Middle frontal gyrus (tissue), 1 donor: ENCODE results near the gene PEDS1.
"Not testable (repeated sequence)": the region's sequence is repeated elsewhere in the genome, so short reads cannot be mapped to it uniquely, and the experiment has no call there.

Experiments used
- DNase-seq: peaks from one replicate; pipeline ENCODE4 v3.0.0-alpha.2; 2015; ENCODE audit warnings: low spot score; ENCODE audit errors: extremely low spot score

Gene PEDS1

GRCh38 chr20:50136822-50137599 is 16.5 kb downstream of the PEDS1 start:
- DNase-seq: no peak

- not testable (repeated sequence) for DNase-seq
These were observed 18.4 kb downstream of the PEDS1 start for GRCh38 chr20:50135157-50135556.

GRCh38 chr20:50133474-50134217 is 19.9 kb downstream of the PEDS1 start:
- DNase-seq: no peak

- DNase-seq: no peak
These were observed 20.5 kb downstream of the PEDS1 start for GRCh38 chr20:50133041-50133440.

GRCh38 chr20:50130995-50131394 is 22.5 kb downstream of the PEDS1 start:
- DNase-seq: no peak

- DNase-seq: no peak
These were observed 23.2 kb downstream of the PEDS1 start for GRCh38 chr20:50130356-50130723.

GRCh38 chr20:50129662-50130355 is 23.7 kb downstream of the PEDS1 start:
- DNase-seq: no peak

GRCh38 chr20:50128520-50128905 is 25.0 kb downstream of the PEDS1 start:
- DNase-seq: no peak

GRCh38 chr20:50127587-50128519 is 25.7 kb downstream of the PEDS1 start:
- no peak for DNase-seq

- no peak for DNase-seq
These were observed 26.9 kb downstream of the PEDS1 start for GRCh38 chr20:50126662-50127061.

GRCh38 chr20:50125279-50125678 is 28.2 kb downstream of the PEDS1 start:
- no peak for DNase-seq

GRCh38 chr20:50124496-50124895 is 29.0 kb downstream of the PEDS1 start:
- DNase-seq: no peak

- DNase-seq: no peak
These were observed 30.1 kb downstream of the PEDS1 start for GRCh38 chr20:50123418-50123817.

- no peak for DNase-seq
These were observed 30.8 kb downstream of the PEDS1 start for GRCh38 chr20:50122763-50123162.

- DNase-seq: no peak
These were observed 31.7 kb downstream of the PEDS1 start for GRCh38 chr20:50121858-50122271.

- DNase-seq: peak; percentile 40
These were observed 32.4 kb downstream of the PEDS1 start for GRCh38 chr20:50120935-50121693.

GRCh38 chr20:50118203-50118602 is 35.3 kb downstream of the PEDS1 start:
- no peak for DNase-seq

- no peak for DNase-seq
These were observed 37.0 kb downstream of the PEDS1 start for GRCh38 chr20:50116368-50116999.

GRCh38 chr20:50115591-50116367 is 37.7 kb downstream of the PEDS1 start:
- DNase-seq: peak; percentile 98
